ENCODE measurements around the gene GREB1. TPM values are rescaled to one million over a fixed set of nuclear protein-coding genes. Genes with fewer than 3 reads are reported as not detected.

The GREB1 gene
- total and polyA plus RNA-seq, 2 experiments from 2014 or later = 12.0 to 35.0 TPM

DNA sequence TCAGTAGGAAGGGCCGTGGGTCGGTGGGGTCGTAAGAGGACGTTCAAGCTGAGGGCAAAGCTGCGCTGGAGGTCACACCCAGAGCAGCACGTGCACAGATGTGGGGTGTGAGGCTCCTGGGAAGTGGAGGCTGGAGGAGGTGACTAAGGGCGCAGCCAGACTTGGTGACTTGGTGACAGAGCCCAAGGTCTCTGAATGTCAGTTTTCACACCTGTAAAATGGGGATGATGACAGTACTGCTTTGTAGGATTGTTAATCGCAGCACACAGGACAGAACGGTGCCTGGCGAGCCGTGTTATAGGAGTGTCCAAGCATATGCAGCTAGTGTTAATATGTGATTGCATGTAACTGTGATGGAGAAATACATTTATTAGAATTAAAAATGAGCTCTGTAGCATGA, 95.4 kb downstream of the GREB1 start:
- Histone ChIP-seq H3K27me3 (ENCODE audit: insufficient read depth) (no peaks in the 10 kb centered on the region), H3K27ac (ENCODE audit: low read depth) (no peak overlapping the region), H3K36me3 (ENCODE audit: insufficient read depth) (peaks cover 31% of the 10 kb centered on the region), H3F3A (replicated peaks; ENCODE audit: low read depth) (no peaks in the 10 kb centered on the region), H4K20me1 (replicated peaks; ENCODE audit: insufficient read depth) (no peaks in the 10 kb centered on the region; the same call in 1 of the 2 replicates), H3K79me2 (replicated peaks; ENCODE audit: insufficient read depth) (no peaks in the 10 kb centered on the region), H3K9me2 (ENCODE audit: insufficient read depth) (no peaks in the 10 kb centered on the region), H3K4me3 (no peak overlapping the region), H3K4me1 (ENCODE audit: insufficient read depth) (no peaks in the 10 kb centered on the region), H2AFZ (no peak overlapping the region), H3K4me2 (no peak overlapping the region)
- Mint-ChIP-seq H3K9me3 (peaks cover 10% of the 10 kb centered on the region), H3K4me1 (peaks cover 5% of the 10 kb centered on the region; the same call in 2 of the 3 replicates), H3K27me3 (ENCODE audit: insufficient read depth, low read depth, poor library complexity) (peaks cover 1% of the 10 kb centered on the region), H3K27ac (no peak overlapping the region), H3K4me3 (no peak overlapping the region), H3K36me3 (ENCODE audit: low read depth) (peaks cover 76% of the 10 kb centered on the region)
- DNase-seq (ENCODE audit: low spot score) (no peak), ATAC-seq (no peak)
- TF ChIP-seq JUNB (IDR thresholded peaks at IDR 0.05; ENCODE audit: unreplicated experiment) (no peak), EZH2 (IDR thresholded peaks at IDR 0.05; ENCODE audit: low read depth, unreplicated experiment) (no peak)

GRCh38 chr2:11629851-11630250, 96.0 kb downstream of the GREB1 start:
- Mint-ChIP-seq H3K4me1 (peaks cover 5% of the 10 kb centered on the region; the same call in 2 of the 3 replicates), H3K27ac (no peak overlapping the region), H3K27me3 (ENCODE audit: insufficient read depth, low read depth, poor library complexity) (peaks cover 3% of the 10 kb centered on the region), H3K36me3 (ENCODE audit: low read depth) (peaks cover 76% of the 10 kb centered on the region), H3K9me3 (peaks cover 10% of the 10 kb centered on the region), H3K4me3 (no peak overlapping the region)
- H3K4me3 ChIP-seq = no peak overlapping the region
- no peak overlapping the region for H2AFZ ChIP-seq
- H3K79me2 ChIP-seq (replicated peaks; ENCODE audit: insufficient read depth) = no peaks in the 10 kb centered on the region
- no peaks in the 10 kb centered on the region for H3K4me1 ChIP-seq (ENCODE audit: insufficient read depth)
- ATAC-seq = no peak
- H3F3A ChIP-seq (replicated peaks; ENCODE audit: low read depth) = no peaks in the 10 kb centered on the region
- H3K9me2 ChIP-seq (ENCODE audit: insufficient read depth) = no peaks in the 10 kb centered on the region
- DNase-seq (ENCODE audit: low spot score) = no peak
- H3K27ac ChIP-seq (ENCODE audit: low read depth) = no peak overlapping the region
- H4K20me1 ChIP-seq (replicated peaks; ENCODE audit: insufficient read depth) = no peaks in the 10 kb centered on the region; the same call in 1 of the 2 replicates
- H3K4me2 ChIP-seq = no peak overlapping the region
- no peaks in the 10 kb centered on the region for H3K27me3 ChIP-seq (ENCODE audit: insufficient read depth)
- H3K36me3 ChIP-seq (ENCODE audit: insufficient read depth) = peaks cover 29% of the 10 kb centered on the region
- no peak for TF ChIP-seq STAT1 (IDR thresholded peaks at IDR 0.05; ENCODE audit: unreplicated experiment)
- TF ChIP-seq, protein P1, sequence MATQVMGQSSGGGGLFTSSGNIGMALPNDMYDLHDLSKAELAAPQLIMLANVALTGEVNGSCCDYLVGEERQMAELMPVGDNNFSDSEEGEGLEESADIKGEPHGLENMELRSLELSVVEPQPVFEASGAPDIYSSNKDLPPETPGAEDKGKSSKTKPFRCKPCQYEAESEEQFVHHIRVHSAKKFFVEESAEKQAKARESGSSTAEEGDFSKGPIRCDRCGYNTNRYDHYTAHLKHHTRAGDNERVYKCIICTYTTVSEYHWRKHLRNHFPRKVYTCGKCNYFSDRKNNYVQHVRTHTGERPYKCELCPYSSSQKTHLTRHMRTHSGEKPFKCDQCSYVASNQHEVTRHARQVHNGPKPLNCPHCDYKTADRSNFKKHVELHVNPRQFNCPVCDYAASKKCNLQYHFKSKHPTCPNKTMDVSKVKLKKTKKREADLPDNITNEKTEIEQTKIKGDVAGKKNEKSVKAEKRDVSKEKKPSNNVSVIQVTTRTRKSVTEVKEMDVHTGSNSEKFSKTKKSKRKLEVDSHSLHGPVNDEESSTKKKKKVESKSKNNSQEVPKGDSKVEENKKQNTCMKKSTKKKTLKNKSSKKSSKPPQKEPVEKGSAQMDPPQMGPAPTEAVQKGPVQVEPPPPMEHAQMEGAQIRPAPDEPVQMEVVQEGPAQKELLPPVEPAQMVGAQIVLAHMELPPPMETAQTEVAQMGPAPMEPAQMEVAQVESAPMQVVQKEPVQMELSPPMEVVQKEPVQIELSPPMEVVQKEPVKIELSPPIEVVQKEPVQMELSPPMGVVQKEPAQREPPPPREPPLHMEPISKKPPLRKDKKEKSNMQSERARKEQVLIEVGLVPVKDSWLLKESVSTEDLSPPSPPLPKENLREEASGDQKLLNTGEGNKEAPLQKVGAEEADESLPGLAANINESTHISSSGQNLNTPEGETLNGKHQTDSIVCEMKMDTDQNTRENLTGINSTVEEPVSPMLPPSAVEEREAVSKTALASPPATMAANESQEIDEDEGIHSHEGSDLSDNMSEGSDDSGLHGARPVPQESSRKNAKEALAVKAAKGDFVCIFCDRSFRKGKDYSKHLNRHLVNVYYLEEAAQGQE (IDR thresholded peaks at IDR 0.05; ENCODE audit: unreplicated experiment) = no peak
- TF ChIP-seq CREB1 (CRISPR knock-in tag; IDR thresholded peaks at IDR 0.05; ENCODE audit: low read depth) = no peak
- TF ChIP-seq ETS1 (IDR thresholded peaks at IDR 0.05) = no peak
- no peak for TF ChIP-seq EZH2phosphoT487 (IDR thresholded peaks at IDR 0.05; ENCODE audit: unreplicated experiment)
- no peak for TF ChIP-seq ZNF331 (CRISPR knock-in tag; IDR thresholded peaks at IDR 0.05; ENCODE audit: low read depth)
- no peak for TF ChIP-seq ZNF462 (CRISPR knock-in tag; IDR thresholded peaks at IDR 0.05)
- no peak for TF ChIP-seq CTCF (conservative IDR thresholded peaks at IDR 0.05; ENCODE audit: low read depth in 2 of 2)
